ENCODE measurements around the gene MAST2.
"Not testable (repeated sequence)": the region's sequence is repeated elsewhere in the genome, so short reads cannot be mapped to it uniquely, and the experiment has no call there.

Gene MAST2

GRCh38 chr1:45906883-45907282, 103.5 kb downstream of the MAST2 start:
- no peak for DNase-seq

- no peak for DNase-seq
Measured at GRCh38 chr1:45908611-45909140, 105.3 kb downstream of the MAST2 start.

- DNase-seq = no peak
Measured at GRCh38 chr1:45911634-45912033, 108.2 kb downstream of the MAST2 start.

GRCh38 chr1:45913183-45913683, 109.8 kb downstream of the MAST2 start:
- no peak for DNase-seq

GRCh38 chr1:45913731-45914501, 110.5 kb downstream of the MAST2 start:
- DNase-seq = no peak

GRCh38 chr1:45914836-45915235, 111.4 kb downstream of the MAST2 start:
- DNase-seq = no peak

GRCh38 chr1:45922374-45922773, 119.0 kb downstream of the MAST2 start:
- no peak for DNase-seq

GRCh38 chr1:45922813-45923212, 119.4 kb downstream of the MAST2 start:
- no peak for DNase-seq

- no peak for DNase-seq
Measured at GRCh38 chr1:45923343-45923742, 119.9 kb downstream of the MAST2 start.

GRCh38 chr1:45924736-45925135, 121.3 kb downstream of the MAST2 start:
- DNase-seq = no peak

GRCh38 chr1:45925728-45926287, 122.4 kb downstream of the MAST2 start:
- no peak for DNase-seq

- no peak for DNase-seq
Measured at GRCh38 chr1:45926330-45926729, 122.9 kb downstream of the MAST2 start.

GRCh38 chr1:45927231-45927915, 124.0 kb downstream of the MAST2 start:
- DNase-seq = not testable (repeated sequence)

- DNase-seq = no peak
Measured at GRCh38 chr1:45928486-45929205, 125.2 kb downstream of the MAST2 start.

GRCh38 chr1:45929257-45929687, 125.9 kb downstream of the MAST2 start:
- DNase-seq = no peak

GRCh38 chr1:45930258-45931150, 127.1 kb downstream of the MAST2 start:
- no peak for DNase-seq

- DNase-seq = not testable (repeated sequence)
Measured at GRCh38 chr1:45932205-45932604, 128.8 kb downstream of the MAST2 start.

- DNase-seq = no peak
Measured at GRCh38 chr1:45934947-45935346, 131.5 kb downstream of the MAST2 start.

- no peak for DNase-seq
Measured at GRCh38 chr1:45938029-45938428, 134.6 kb downstream of the MAST2 start.

- DNase-seq = no peak
Measured at GRCh38 chr1:45942411-45942810, 139.0 kb downstream of the MAST2 start.

- no peak for DNase-seq
Measured at GRCh38 chr1:45943185-45943584, 139.8 kb downstream of the MAST2 start.

- DNase-seq = no peak
Measured at GRCh38 chr1:45945426-45945825, 142.0 kb downstream of the MAST2 start.

Data from activated effector memory CD4-positive, alpha-beta T cell treated with Interleukin-2 at 50 U/mL for 16 hours (primary cell).